ENCODE measurements around the gene NKAIN2. TPM values are rescaled to one million over a fixed set of nuclear protein-coding genes. Genes with fewer than 3 reads are reported as not detected.

The NKAIN2 gene
- polyA plus RNA-seq, 1 of the 3 experiments (the other 2 are of a cell fraction), result not detected

DNA sequence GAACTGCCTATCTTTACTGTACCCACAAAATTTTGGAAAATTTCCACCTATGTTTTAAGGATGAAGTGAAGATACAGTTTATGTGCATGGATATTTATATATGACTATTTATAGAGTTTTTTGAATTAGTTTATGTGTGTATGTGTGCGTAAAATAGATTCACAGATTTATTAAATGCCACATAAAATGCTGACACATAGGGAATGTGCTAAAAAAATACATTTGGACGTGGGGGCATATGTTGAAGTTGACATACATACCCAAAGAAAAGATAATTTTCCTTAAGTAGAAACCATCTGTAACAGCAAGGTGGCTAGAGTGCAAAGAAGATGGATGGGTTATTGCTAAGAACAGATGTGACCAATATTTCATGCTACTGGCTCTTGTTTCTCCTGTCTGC is 856.5 kb downstream of the NKAIN2 start:
- ChIA-PET POLR2A (no interaction called here), CTCF (no interaction called here)
- TF ChIP-seq RXRA (IDR thresholded peaks at IDR 0.05; ENCODE audit: borderline replicate concordance, low read depth) (no peak), FOXM1 (IDR thresholded peaks at IDR 0.05; ENCODE audit: low read depth) (no peak), EZH2phosphoT487 (IDR thresholded peaks at IDR 0.05; ENCODE audit: borderline replicate concordance, low read depth) (no peak), MEF2A (IDR thresholded peaks at IDR 0.05; ENCODE audit: borderline replicate concordance, low read depth) (no peak), GATA2 (CRISPR knock-in tag; IDR thresholded peaks at IDR 0.05) (no peak), CHD2 (IDR thresholded peaks at IDR 0.05; ENCODE audit: low read length, partially characterized antibody) (no peak), JUND (IDR thresholded peaks at IDR 0.05) (no peak), RCOR1 (IDR thresholded peaks at IDR 0.05; ENCODE audit: low read length) (no peak), TEAD4 (IDR thresholded peaks at IDR 0.05; ENCODE audit: borderline replicate concordance, insufficient read depth) (no peak)
- Histone ChIP-seq H3F3A (replicated peaks; ENCODE audit: insufficient read depth) (no peaks in the 10 kb centered on the region), H3K9me2 (no peaks in the 10 kb centered on the region), H4K20me1 (ENCODE audit: insufficient read depth) (no peaks in the 10 kb centered on the region), H3K79me2 (ENCODE audit: insufficient read depth) (no peaks in the 10 kb centered on the region), H3K4me3 (ENCODE audit: low read depth in 2 of 2, low read length in 1 of 2) (no peak overlapping the region), H3K4me2 (no peak overlapping the region), H3K36me3 (replicated peaks in 1 of 2; ENCODE audit: control insufficient read depth in 1 of 2, insufficient read depth in 2 of 2, low read length in 1 of 2) (no peaks in the 10 kb centered on the region), H3K27me3 (ENCODE audit: insufficient read depth) (no peaks in the 10 kb centered on the region), H3K9ac (no peak overlapping the region), H2AFZ (ENCODE audit: low read depth) (no peak overlapping the region), H3K9me3 (no peaks in the 10 kb centered on the region), H3K4me1 (ENCODE audit: control insufficient read depth in 1 of 2, insufficient read depth in 2 of 2, low read depth in 1 of 2, low read length in 1 of 2) (no peaks in the 10 kb centered on the region), H3K27ac (ENCODE audit: low read depth in 2 of 2, low read length in 1 of 2) (no peak overlapping the region)
- DNase-seq, result no peak
- WGBS (ENCODE audit: low lambda C conversion rate), result 3% methylated on average over 2 of the region's 2 CpGs

DNA sequence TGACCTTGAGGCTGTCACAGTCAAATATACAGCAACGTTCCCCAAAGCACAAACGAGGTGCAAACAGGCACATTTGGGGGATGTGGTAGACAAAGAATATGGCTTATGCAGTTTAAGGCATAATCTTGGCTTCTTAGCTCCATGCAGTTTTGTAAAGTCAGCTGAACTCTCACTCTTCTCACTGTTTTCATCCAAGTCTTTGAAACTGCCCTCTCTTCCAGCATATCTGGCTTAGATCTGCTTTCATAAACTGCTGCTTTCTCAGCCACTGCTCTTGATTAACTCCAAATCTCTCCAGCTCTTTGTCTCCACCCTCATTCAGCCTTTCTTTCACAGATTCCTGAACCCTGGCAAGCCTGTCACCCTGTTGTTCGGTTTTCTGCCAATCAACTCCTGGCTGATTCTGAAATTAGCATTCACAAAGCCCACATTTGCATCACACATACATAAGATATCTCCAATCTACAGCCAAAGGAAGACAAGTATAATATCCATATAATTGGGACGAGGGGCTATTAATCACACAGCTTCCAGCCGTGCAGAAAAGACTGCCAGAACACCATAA is 857.5 kb downstream of the NKAIN2 start:
- Histone ChIP-seq H3K4me2 (no peak overlapping the region), H3K79me2 (ENCODE audit: insufficient read depth) (no peaks in the 10 kb centered on the region), H3K9ac (no peak overlapping the region), H3K9me2 (no peaks in the 10 kb centered on the region), H3K9me3 (no peaks in the 10 kb centered on the region), H3K4me1 (ENCODE audit: control insufficient read depth in 1 of 2, insufficient read depth in 2 of 2, low read depth in 1 of 2, low read length in 1 of 2) (no peaks in the 10 kb centered on the region), H3F3A (replicated peaks; ENCODE audit: insufficient read depth) (no peaks in the 10 kb centered on the region), H3K27me3 (ENCODE audit: insufficient read depth) (no peaks in the 10 kb centered on the region), H3K27ac (ENCODE audit: low read depth in 2 of 2, low read length in 1 of 2) (no peak overlapping the region), H3K36me3 (replicated peaks in 1 of 2; ENCODE audit: control insufficient read depth in 1 of 2, insufficient read depth in 2 of 2, low read length in 1 of 2) (no peaks in the 10 kb centered on the region), H2AFZ (ENCODE audit: low read depth) (no peak overlapping the region), H4K20me1 (ENCODE audit: insufficient read depth) (no peaks in the 10 kb centered on the region), H3K4me3 (ENCODE audit: low read depth in 2 of 2, low read length in 1 of 2) (no peak overlapping the region)
- POLR2A ChIA-PET, result no interaction called here
- DNase-seq, result no peak
- WGBS (ENCODE audit: low lambda C conversion rate), result under 1% methylated on average over 5 of the region's 5 CpGs
- CTCF ChIA-PET, result no interaction called here
- TF ChIP-seq ELF1 (IDR thresholded peaks at IDR 0.05), result no peak
- TF ChIP-seq, protein P1, sequence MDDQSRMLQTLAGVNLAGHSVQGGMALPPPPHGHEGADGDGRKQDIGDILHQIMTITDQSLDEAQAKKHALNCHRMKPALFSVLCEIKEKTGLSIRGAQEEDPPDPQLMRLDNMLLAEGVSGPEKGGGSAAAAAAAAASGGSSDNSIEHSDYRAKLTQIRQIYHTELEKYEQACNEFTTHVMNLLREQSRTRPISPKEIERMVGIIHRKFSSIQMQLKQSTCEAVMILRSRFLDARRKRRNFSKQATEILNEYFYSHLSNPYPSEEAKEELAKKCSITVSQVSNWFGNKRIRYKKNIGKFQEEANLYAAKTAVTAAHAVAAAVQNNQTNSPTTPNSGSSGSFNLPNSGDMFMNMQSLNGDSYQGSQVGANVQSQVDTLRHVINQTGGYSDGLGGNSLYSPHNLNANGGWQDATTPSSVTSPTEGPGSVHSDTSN (IDR thresholded peaks at IDR 0.05), result no peak
- no peak for TF ChIP-seq RAD21 (IDR thresholded peaks at IDR 0.05; ENCODE audit: low read length)
- no peak for TF ChIP-seq GATA2 (CRISPR knock-in tag; IDR thresholded peaks at IDR 0.05)
- TF ChIP-seq YY1 (IDR thresholded peaks at IDR 0.05; ENCODE audit: low read depth), result no peak
- TF ChIP-seq, protein P2, sequence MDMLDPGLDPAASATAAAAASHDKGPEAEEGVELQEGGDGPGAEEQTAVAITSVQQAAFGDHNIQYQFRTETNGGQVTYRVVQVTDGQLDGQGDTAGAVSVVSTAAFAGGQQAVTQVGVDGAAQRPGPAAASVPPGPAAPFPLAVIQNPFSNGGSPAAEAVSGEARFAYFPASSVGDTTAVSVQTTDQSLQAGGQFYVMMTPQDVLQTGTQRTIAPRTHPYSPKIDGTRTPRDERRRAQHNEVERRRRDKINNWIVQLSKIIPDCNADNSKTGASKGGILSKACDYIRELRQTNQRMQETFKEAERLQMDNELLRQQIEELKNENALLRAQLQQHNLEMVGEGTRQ (IDR thresholded peaks at IDR 0.05; ENCODE audit: borderline replicate concordance, low read depth, low read length), result no peak
- no peak for TF ChIP-seq MEF2A (IDR thresholded peaks at IDR 0.05; ENCODE audit: borderline replicate concordance, low read depth)

Data from SK-N-SH (cell line).